ENCODE measurements around the gene SCN3A. TPM values are rescaled to one million over a fixed set of nuclear protein-coding genes. Genes with fewer than 3 reads are reported as not detected.

SCN3A gene
- total and polyA plus RNA-seq, 2 of the 4 experiments (the other 2 are of a cell fraction), result 0.26 to 0.90 TPM

DNA sequence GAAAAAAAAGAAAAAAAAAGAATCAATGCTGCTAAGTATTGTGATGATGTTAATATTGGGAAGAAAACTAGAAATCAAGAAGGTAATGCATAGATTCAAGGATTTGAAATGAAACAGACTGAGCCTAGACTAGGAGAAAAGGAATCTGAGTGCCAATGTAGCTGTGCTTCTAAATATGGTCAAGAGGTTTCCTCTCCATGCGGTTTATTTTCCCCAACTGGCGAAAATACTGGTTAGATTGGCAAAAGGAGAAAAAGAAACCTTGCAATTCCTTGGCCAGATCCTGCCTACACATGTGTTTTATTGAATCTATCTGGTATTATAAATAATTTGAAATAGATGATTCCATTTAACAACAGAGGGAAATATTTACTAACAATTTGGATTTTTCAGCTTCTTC lies 5.7 kb downstream of the SCN3A start:
- Histone ChIP-seq H3K27ac (ENCODE audit: insufficient read depth, low read length) (no peak overlapping the region), H4K20me1 (ENCODE audit: insufficient read depth, low read length) (no peaks in the 10 kb centered on the region), H3K4me3 (ENCODE audit: insufficient read depth, low read depth, low read length) (no peak overlapping the region), H4K91ac (ENCODE audit: insufficient read depth, low read depth, low read length) (no peak overlapping the region), H2BK15ac (ENCODE audit: low read depth, low read length) (no peak overlapping the region), H3K4me2 (ENCODE audit: low read depth, low read length) (no peak overlapping the region), H2AFZ (replicated peaks; ENCODE audit: low read length, poor library complexity) (no peak overlapping the region), H3K18ac (ENCODE audit: low read depth, low read length) (no peak overlapping the region), H3K36me3 (ENCODE audit: control insufficient read depth, insufficient read depth, low read length) (no peaks in the 10 kb centered on the region), H2AK5ac (ENCODE audit: low read depth, low read length) (no peak overlapping the region), H3K9me3 (ENCODE audit: control insufficient read depth, insufficient read depth, low read length) (no peaks in the 10 kb centered on the region), H3K23ac (ENCODE audit: low read depth, low read length) (no peak overlapping the region), H2BK5ac (ENCODE audit: low read depth, low read length, poor library complexity, severe bottlenecking) (no peak overlapping the region), H4K8ac (ENCODE audit: low read depth in 2 of 2, low read length in 2 of 2) (no peak overlapping the region), H2AK9ac (replicated peaks; ENCODE audit: low read depth, low read length, poor library complexity) (no peak overlapping the region), H3K9me1 (ENCODE audit: insufficient read depth, low read length) (no peaks in the 10 kb centered on the region), H2BK120ac (ENCODE audit: low read depth, low read length) (no peak overlapping the region), H3K79me1 (ENCODE audit: low read depth in 1 of 2, low read length in 2 of 2) (no peaks in the 10 kb centered on the region), H3K14ac (replicated peaks; ENCODE audit: low read depth, low read length) (no peak overlapping the region), H3K4me1 (ENCODE audit: control insufficient read depth, insufficient read depth, low read length) (no peaks in the 10 kb centered on the region), H3K4ac (ENCODE audit: low read depth, low read length) (no peak overlapping the region), H3K56ac (ENCODE audit: extremely low read depth, insufficient read depth, low read length) (no peak overlapping the region), H4K5ac (ENCODE audit: low read depth, low read length) (no peak overlapping the region), H2BK20ac (ENCODE audit: low read depth, low read length) (no peak overlapping the region), H3K9ac (ENCODE audit: low read depth, low read length) (no peak overlapping the region), H3K27me3 (ENCODE audit: control insufficient read depth, insufficient read depth, low read length) (no peaks in the 10 kb centered on the region)
- intact Hi-C loops (cut with micrococcal nuclease) (no loop called here), dilution Hi-C loops (cut with HindIII; ENCODE audit: low sequenced_read_pairs, unreplicated experiment) (no loop called here), in situ Hi-C loops (cut with MboI; ENCODE audit: low sequenced_read_pairs) (loop anchor here (25.0 kb wide), 1 partner anchor 461 kb away; no protein-coding TSS in a partner anchor)
- ATAC-seq (ENCODE audit: low read depth) (no peak), DNase-seq (no peak)
- CTCF ChIA-PET, result interaction anchor here (1.1 kb wide), 1 partner anchor 181 kb away, joined by 4 read pairs; no protein-coding TSS in a partner anchor
- TF ChIP-seq MAZ (IDR thresholded peaks at IDR 0.05; ENCODE audit: borderline replicate concordance, low read depth, low read length) (no peak), POLR2A (IDR thresholded peaks at IDR 0.05; ENCODE audit: low read depth, low read length) (no peak), RFX5 (IDR thresholded peaks at IDR 0.05; ENCODE audit: low read depth, low read length) (no peak), BHLHE40 (IDR thresholded peaks at IDR 0.05; ENCODE audit: low read depth, low read length) (no peak), NFE2L2 (IDR thresholded peaks at IDR 0.05; ENCODE audit: low read depth, low read length) (no peak), FOS (IDR thresholded peaks at IDR 0.05; ENCODE audit: low read depth, low read length) (no peak), USF2 (IDR thresholded peaks at IDR 0.05; ENCODE audit: low read depth, low read length) (no peak), SMC3 (IDR thresholded peaks at IDR 0.05; ENCODE audit: low read depth, low read length) (no peak), CHD1 (IDR thresholded peaks at IDR 0.05; ENCODE audit: low read depth, low read length) (no peak), MAFK (IDR thresholded peaks at IDR 0.05; ENCODE audit: low read depth, low read length) (no peak), RCOR1 (IDR thresholded peaks at IDR 0.05; ENCODE audit: insufficient replicate concordance, low read length) (no peak), CTCF (conservative IDR thresholded peaks at IDR 0.05; ENCODE audit: low read depth, low read length) (no peak), MXI1 (IDR thresholded peaks at IDR 0.05; ENCODE audit: borderline replicate concordance, low read depth, low read length) (no peak), CEBPB (IDR thresholded peaks at IDR 0.05; ENCODE audit: low read depth, low read length) (no peak), RAD21 (IDR thresholded peaks at IDR 0.05; ENCODE audit: low read length) (no peak)
- TF ChIP-seq, protein P1, sequence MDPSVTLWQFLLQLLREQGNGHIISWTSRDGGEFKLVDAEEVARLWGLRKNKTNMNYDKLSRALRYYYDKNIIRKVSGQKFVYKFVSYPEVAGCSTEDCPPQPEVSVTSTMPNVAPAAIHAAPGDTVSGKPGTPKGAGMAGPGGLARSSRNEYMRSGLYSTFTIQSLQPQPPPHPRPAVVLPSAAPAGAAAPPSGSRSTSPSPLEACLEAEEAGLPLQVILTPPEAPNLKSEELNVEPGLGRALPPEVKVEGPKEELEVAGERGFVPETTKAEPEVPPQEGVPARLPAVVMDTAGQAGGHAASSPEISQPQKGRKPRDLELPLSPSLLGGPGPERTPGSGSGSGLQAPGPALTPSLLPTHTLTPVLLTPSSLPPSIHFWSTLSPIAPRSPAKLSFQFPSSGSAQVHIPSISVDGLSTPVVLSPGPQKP (IDR thresholded peaks at IDR 0.05; ENCODE audit: borderline replicate concordance, low read depth, low read length), result no peak
- no TSS peak for BruUV-seq (replicated peaks)
- no CpG with 5 or more reads among the region's 2 CpGs for WGBS, 2 experiments (ENCODE audit: extremely low coverage in 2 of 2, insufficient read length in 1 of 2)
- POLR2A ChIA-PET (ENCODE audit: unreplicated experiment), result no interaction called here

Measured in IMR-90 (cell line).